Measurements from ENCODE around the gene ZC3H12C.

- no peak for TF ChIP-seq PBX3 (IDR thresholded peaks at IDR 0.05; ENCODE audit: insufficient replicate concordance, low read depth, low read length)
- no peak for TF ChIP-seq CTCF (IDR thresholded peaks at IDR 0.05 in 2 of 3, conservative IDR thresholded peaks at IDR 0.05 in 1 of 3; ENCODE audit: control insufficient read depth in 2 of 3, extremely low read depth in 1 of 3, insufficient read depth in 1 of 3, low read depth in 3 of 3, low read length in 3 of 3)
- no peak for TF ChIP-seq SRF (IDR thresholded peaks at IDR 0.05; ENCODE audit: low read depth in 2 of 2, low read length in 2 of 2)
- no peak for TF ChIP-seq POLR2AphosphoS5 (IDR thresholded peaks at IDR 0.05; ENCODE audit: low read length)
- TF ChIP-seq ZSCAN29 (IDR thresholded peaks at IDR 0.05), result no peak
- TF ChIP-seq SREBF2 (IDR thresholded peaks at IDR 0.05; ENCODE audit: low read length), result no peak
- TF ChIP-seq RB1 (IDR thresholded peaks at IDR 0.05; ENCODE audit: borderline replicate concordance), result no peak
- no peak for TF ChIP-seq NFYB (IDR thresholded peaks at IDR 0.05; ENCODE audit: insufficient read depth, low read depth, low read length)
- TF ChIP-seq SKIL (IDR thresholded peaks at IDR 0.05; ENCODE audit: low read depth, poor library complexity, severe bottlenecking), result no peak
- no peak for TF ChIP-seq ESRRA (IDR thresholded peaks at IDR 0.05; ENCODE audit: low read length)
- TF ChIP-seq MYC (IDR thresholded peaks at IDR 0.05; ENCODE audit: insufficient read depth, insufficient read length, insufficient replicate concordance, low read length, severe bottlenecking), result no peak
- no peak for TF ChIP-seq SIN3A (IDR thresholded peaks at IDR 0.05; ENCODE audit: low read depth, low read length)
- no peak for TF ChIP-seq CBX3 (IDR thresholded peaks at IDR 0.05; ENCODE audit: borderline replicate concordance, low read depth)
- no peak for TF ChIP-seq SPI1 (IDR thresholded peaks at IDR 0.05; ENCODE audit: borderline replicate concordance, insufficient read depth, low read depth, low read length)
These were observed 72.1 kb downstream of the ZC3H12C start for GRCh38 chr11:110165039-110165925.
